ENCODE measurements around the gene TAF6L. TPM values are rescaled to one million over a fixed set of nuclear protein-coding genes. Genes with fewer than 3 reads are reported as not detected.

The TAF6L gene
- total and polyA plus RNA-seq, 2 of the 8 experiments (the other 6 are each of a cell fraction or from before 2014, with no cell fraction given), result 24.8 to 31.9 TPM

- no peak for TF ChIP-seq CTCF (IDR thresholded peaks at IDR 0.05; ENCODE audit: control extremely low read depth in 1 of 3, insufficient read depth in 1 of 3, low read depth in 1 of 3, low read length in 3 of 3)
- 0 out of 4 replicates have a peak, but pooled peaks of 1 of the 2 experiments have one; percentile 60 for TF ChIP-seq HDAC2 (IDR thresholded peaks at IDR 0.05; ENCODE audit: borderline replicate concordance in 1 of 2, low read depth in 2 of 2, low read length in 2 of 2)
- TF ChIP-seq CHD2 (IDR thresholded peaks at IDR 0.05; ENCODE audit: low read length), result 0 out of 2 replicates have a peak, but pooled peaks have one; percentile 6
- TF ChIP-seq CBX8 (IDR thresholded peaks at IDR 0.05; ENCODE audit: borderline replicate concordance, low read depth, low read length), result no peak
- no peak for TF ChIP-seq BRCA1 (IDR thresholded peaks at IDR 0.05; ENCODE audit: low read depth, low read length)
- TF ChIP-seq EZH2 (IDR thresholded peaks at IDR 0.05; ENCODE audit: low read depth, low read length, severe bottlenecking), result no peak
- no peak for TF ChIP-seq KDM1A (IDR thresholded peaks at IDR 0.05; ENCODE audit: borderline replicate concordance, low read length)
- TF ChIP-seq KDM5A (IDR thresholded peaks at IDR 0.05; ENCODE audit: low read length), result no peak
- TF ChIP-seq SAP30 (IDR thresholded peaks at IDR 0.05; ENCODE audit: insufficient read depth, insufficient replicate concordance, low read length), result no peak
- peak in 1 of 2 experiments; percentile 74; a peak in 1 of 4 replicates for TF ChIP-seq SIN3A (conservative IDR thresholded peaks at IDR 0.05 in 1 of 2, IDR thresholded peaks at IDR 0.05 in 1 of 2; ENCODE audit: low read depth in 1 of 2, low read length in 2 of 2)
- TF ChIP-seq POU5F1 (IDR thresholded peaks at IDR 0.05; ENCODE audit: low read depth, low read length), result no peak
- no peak for TF ChIP-seq ZNF274 (IDR thresholded peaks at IDR 0.05; ENCODE audit: borderline replicate concordance, extremely low read depth, low read length)
- TF ChIP-seq ATF3 (IDR thresholded peaks at IDR 0.05; ENCODE audit: insufficient read depth, low read depth, low read length), result no peak
- no peak for TF ChIP-seq SIX5 (IDR thresholded peaks at IDR 0.05; ENCODE audit: low read depth, low read length)
- no peak for TF ChIP-seq NANOG (IDR thresholded peaks at IDR 0.05; ENCODE audit: insufficient read depth, low read depth, low read length, poor library complexity, severe bottlenecking)
- TF ChIP-seq, protein P1, sequence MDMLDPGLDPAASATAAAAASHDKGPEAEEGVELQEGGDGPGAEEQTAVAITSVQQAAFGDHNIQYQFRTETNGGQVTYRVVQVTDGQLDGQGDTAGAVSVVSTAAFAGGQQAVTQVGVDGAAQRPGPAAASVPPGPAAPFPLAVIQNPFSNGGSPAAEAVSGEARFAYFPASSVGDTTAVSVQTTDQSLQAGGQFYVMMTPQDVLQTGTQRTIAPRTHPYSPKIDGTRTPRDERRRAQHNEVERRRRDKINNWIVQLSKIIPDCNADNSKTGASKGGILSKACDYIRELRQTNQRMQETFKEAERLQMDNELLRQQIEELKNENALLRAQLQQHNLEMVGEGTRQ (IDR thresholded peaks at IDR 0.05; ENCODE audit: low read length), result no peak
- no peak for TF ChIP-seq JUND (IDR thresholded peaks at IDR 0.05; ENCODE audit: low read length)
- 0 out of 2 replicates have a peak, but pooled peaks have one; percentile 52 for TF ChIP-seq SP4 (IDR thresholded peaks at IDR 0.05; ENCODE audit: low read length)
- no peak for TF ChIP-seq GABPA (IDR thresholded peaks at IDR 0.05; ENCODE audit: borderline replicate concordance, insufficient read depth, low read length)
Observed at GRCh38 chr11:62727165-62727871, 43.9 kb upstream of the TAF6L start, which contains the start of gene HNRNPUL2 (continued).

All from H1 (cell line).